ENCODE measurements around the gene KCNB1.
"Not testable (repeated sequence)": the region's sequence is repeated elsewhere in the genome, so short reads cannot be mapped to it uniquely, and the experiment has no call there.

The KCNB1 gene

DNA sequence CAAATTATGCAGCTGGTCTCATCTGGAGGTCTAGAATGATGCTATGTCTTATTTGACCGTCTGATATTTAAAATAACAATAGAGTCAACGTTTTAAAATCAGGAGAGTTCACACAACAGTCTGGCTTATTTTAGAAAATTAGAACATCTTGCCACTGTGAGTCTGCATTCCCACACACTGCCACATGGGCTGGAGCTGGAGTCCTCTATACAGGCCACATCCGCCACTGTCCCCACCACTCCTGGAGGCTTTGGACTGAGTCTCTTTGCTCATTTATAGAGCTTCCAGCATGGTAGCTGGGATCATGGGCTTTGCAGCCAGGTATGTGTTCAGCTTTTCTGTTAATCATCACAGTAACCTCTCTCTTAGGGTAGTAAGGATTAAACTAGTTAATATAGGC, 135.8 kb downstream of the KCNB1 start:
- DNase-seq: no peak

DNA sequence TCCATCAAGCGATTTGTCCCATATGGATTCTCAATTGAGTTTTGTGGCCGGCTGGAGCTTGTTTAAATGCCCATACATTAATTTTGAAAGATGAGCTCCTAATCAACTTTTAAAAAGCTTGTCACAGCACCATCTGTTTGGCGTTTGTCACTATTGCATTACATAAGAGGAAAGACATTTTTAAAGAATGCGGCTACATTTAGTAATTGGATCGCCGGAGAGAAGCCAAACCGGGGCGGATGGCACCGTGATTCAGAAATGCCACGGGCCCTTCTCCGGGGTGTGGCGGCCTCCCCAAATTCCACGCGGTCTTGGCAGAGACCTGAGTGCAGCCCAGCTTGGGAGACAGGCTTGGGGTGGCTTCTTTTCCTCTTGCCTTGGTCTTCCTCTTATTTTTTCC, 136.9 kb downstream of the KCNB1 start:
- no peak for DNase-seq

DNA sequence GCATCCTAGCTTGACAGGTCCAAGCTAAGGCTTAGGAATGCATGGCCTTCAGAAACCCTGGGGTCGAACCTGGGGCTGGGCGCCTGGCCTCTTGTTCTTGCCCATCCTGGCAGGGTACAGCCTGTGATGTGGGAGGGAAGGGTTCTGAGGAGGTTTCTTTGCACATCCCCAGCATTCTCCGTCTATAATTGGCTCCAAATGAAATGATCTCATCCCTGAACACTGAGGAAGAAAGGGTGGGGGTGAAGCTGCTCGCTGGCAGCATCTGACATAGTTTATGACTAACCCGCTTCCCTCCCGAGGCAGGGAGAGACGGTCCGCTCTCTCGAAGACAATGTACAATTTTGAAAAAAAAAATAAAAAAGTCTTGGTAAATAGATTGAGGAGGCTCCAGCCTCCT, 137.5 kb downstream of the KCNB1 start:
- DNase-seq: no peak

DNA sequence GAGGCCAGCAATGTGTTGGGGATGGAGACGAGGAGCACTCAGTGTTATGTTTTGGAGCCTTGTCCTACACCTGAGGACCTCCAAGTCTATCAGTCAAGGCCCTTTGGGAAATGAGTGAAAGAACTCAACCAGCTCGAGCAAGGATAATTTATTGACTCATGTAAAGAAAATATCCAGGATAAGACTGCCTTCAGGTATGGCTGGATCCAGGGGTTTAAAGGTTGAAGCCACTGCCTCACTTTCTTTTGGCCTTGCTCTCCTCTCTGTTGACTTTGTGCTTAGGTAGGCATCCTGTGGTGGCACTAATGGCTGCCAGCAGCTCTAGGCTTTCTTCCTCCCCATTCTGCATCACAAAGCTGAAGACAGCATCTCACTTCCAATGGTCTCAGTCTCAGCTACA, 138.3 kb downstream of the KCNB1 start:
- no peak for DNase-seq

DNA sequence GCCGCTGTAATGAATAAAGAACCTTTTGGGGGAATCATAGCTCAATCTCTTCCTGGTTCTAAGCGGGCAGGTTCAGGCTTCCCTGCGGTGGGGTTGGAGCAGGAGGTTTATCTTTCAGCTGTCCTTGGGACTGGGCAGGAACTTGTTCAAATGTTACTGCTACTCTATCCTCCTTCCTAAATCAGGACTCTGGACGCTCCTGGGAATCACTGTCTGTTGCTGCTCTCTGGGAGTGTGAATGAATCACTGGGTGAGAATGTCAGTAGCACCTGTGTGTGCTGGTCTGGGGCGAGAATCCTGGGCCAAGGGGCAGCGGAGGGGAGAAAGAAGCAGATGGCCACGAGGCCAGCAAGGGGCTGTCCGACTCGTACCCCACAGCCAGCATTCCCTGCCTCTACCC, 139.2 kb downstream of the KCNB1 start:
- no peak for DNase-seq

DNA sequence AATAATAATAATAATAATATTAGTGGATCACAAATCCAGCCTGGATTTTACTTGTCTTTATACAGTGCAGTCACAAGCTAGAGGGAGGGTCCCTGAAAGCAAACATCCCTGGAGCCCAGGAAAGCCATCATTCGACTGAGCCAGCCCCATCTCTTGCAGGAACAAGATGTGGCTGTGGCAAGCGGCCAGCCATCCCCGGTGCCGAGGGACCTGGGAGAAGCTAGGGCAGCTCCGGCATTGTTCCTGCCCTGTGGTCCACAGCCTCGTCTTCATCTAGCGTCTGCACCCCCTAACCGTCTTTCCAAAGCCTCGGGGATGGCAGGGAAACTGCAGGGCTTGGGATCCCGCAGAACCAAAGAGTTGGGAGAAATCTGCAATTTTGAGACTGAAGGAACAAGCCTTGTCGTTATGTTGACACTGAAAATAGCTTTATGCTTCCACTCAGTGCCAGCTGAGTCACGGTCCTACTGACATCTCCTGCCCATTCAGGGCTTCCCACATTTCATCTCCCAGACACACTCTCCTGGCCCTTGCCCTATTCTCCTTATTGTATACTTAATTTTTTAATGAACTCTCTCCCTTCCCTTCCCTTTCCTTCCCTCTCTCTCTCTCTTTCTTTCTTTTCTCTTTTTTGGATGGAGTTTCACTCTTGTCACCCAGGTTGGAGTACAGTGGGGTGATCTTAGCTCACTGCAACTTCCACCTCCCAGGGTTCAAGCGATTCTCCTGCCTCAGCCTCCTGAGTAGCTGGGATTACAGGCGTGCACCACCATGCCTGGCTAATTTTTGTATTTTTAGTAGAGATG, 142.1 kb downstream of the KCNB1 start:
- DNase-seq: no peak

DNA sequence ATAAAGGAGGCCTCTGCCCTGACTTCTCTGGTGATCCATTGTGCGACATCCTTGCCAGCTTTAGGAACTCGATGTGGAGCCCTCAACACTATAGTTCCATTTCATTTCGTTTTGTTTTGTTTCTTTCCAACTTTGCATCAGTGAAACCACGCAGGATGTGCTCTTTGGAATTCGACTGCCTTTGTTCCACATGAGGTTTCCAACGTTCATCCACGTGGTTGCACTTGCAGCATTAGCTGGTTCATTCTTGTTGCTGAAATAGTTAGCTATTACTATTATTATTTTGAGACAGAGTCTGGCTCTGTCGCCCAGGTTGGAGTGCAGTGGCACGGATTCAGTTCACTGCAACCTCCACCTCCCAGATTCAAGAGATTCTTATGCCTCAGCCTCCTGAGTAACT, 143.3 kb downstream of the KCNB1 start:
- no peak for DNase-seq

DNA sequence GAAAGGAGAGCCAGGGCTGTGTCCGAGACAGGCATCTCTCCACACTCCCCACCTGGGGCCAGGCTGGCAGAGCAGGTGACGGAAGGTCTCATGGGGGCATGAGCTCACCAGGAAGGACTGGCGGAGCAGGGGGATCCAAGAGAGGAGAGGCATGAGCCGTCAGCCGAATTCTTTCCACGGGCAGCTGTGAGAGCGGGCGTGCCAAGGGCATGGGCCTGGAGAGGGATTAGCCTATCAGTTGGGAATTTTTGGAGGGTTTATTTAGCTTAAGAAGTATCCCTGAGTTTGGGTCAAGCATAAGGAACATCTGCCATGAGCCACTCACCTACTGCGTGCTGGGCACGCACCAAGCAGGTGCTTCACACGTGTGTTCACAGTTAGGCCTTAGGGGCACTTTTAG, 144.4 kb downstream of the KCNB1 start:
- no peak for DNase-seq

DNA sequence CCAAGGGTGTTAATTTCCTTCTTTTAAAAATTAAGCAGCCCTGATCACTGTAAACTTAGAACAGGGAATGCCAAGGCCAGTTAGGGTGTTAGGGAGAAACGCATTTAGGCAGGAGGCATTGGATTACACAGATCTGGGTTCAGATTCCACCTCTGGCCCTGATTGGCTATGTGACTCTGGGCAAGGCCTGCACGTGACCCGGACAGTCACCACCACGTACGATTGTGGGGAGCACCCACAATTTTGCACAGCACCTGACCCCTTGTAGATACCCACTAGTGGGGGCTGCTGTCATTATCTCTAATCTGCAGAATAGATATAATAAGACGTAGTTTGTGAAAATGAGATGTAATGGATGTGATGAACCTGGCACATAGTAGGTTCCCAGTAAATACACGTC, 145.1 kb downstream of the KCNB1 start:
- DNase-seq: no peak

DNA sequence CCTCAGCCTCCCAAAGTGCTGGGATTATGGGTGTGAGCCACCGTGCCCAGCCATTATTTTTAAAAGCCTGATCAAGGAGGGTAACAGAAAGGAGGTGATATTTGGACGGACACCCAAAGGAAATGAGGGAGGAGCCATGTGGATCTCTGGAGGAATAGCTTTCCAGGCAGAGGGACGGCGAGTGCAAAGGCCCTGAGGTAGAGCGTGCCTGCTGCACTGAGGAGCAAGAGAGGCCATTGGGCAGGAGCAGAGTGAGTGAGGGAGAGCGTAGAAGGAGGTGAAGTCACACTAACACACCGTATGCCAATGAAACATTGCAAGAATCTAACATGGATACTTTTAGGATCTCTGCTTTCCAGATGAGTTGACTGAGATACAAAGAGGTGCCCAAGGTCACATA, 145.7 kb downstream of the KCNB1 start:
- no peak for DNase-seq

DNA sequence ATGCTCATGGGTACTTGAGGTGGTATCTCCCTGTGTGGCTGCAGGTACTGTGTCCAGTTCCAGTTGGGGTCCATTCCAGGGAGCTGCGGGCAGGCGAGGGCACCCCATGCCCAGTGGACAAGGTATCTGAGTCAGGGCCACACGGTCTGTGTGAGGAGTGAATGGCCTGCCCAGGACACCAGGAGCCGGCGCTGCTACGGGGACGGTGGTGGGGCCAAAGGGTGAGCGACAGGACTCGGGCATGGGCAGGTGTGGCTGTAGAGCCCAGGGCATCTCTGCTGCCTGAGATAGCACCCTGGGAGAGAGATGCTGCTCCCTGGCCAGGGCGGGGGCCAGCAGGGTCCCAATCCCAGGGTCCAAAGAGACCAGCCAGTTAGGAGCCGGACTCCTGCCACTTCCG, 147.0 kb downstream of the KCNB1 start:
- DNase-seq: no peak

DNA sequence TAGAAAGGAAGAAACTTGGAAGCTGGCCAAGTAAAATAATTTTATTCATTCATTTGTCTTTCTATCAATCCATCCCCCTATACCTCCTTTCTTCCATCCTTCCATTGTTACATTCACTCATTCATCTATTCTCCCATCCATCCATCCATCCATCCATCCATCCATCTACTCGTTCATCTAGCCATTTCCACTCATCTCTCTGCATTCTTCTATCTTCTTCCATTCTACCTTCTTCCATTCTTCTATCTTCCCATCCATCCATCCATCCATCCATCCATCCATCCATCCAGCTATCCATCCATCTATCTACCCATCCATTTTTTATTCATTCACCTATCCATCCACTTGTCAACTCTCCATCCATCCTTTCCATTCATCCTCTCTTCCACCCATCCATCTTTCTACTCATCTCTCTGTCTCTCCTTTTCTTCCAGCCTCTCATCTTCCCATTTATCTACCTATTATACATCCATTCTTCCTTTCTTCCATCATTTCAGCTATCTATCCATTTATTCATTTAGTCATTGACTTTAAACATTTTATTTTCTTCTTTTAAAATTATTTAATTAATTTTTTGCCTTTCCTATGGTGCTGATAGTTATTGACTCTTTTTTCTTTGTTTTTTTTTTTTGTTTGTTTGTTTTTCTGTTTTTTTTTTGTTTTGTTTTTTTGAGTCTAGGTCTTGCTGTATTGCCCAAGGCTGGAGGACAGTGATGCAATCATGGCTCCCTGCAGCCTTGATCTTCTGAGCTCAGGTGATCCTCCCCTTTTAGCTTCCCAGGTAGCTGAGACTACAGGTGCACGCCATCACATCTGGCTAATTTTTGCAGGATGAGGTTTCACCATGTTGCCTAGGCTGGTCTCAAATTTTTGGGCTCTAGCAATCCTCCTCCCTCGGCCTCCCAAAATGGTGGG, 151.5 kb downstream of the KCNB1 start:
- DNase-seq: no peak

DNA sequence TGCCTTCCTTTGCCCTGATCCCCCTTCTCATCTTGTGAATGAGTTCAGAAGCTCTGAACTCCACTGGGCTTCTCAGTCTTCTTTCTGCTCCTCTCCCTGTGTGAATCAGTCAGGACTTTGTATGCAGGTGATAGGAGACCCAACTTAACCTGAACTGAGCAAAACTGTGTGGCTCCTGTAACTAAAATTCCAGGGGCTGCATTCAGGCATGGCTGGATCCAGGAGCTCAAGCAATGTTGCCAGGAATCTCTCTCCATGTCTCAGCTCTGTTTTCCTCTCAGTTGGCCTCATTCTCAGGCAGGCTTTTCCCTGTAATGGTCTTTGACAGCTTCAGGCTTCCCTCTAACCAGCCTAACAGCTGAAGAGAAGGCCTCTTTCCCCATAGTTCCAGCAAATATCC, 153.7 kb downstream of the KCNB1 start:
- no peak for DNase-seq

DNA sequence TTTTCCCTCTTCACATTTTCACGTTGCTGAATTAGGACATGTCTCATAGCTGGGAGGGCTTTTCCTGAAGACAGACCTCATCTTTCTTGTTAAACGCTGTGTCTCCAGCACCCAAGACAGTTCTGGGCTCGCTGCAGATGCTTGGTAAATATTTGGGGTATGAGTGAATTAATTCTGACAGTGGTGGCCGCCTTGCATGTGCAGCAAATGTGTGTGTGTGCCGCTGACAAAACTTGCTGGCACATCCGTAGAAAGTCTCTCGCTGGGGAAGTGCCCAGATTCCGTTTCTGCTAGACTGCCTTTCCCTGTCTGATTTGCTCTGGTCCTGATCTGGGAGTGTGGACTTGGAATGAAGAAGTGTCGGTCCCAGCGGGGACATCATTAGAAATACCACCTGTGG, 156.4 kb downstream of the KCNB1 start:
- no peak for DNase-seq

DNA sequence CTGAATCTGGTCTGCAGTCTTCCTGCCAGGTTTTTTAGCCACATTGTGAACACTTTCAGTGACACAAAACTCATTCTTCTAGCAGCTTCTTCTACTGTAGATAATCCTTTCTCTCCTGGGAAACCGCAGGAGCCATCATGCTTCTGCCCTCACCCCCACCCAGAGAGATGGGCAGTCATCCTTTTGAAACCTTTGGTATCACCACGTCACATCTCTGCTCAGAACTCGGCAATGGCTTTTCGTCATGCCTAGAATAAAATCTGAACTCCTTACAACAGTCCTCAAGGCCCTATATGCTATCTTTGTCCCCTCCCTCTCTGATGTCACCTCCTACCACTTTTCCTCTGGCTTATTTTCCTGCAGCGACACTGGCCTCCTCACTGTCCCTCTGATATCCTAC, 158.2 kb downstream of the KCNB1 start:
- no peak for DNase-seq

DNA sequence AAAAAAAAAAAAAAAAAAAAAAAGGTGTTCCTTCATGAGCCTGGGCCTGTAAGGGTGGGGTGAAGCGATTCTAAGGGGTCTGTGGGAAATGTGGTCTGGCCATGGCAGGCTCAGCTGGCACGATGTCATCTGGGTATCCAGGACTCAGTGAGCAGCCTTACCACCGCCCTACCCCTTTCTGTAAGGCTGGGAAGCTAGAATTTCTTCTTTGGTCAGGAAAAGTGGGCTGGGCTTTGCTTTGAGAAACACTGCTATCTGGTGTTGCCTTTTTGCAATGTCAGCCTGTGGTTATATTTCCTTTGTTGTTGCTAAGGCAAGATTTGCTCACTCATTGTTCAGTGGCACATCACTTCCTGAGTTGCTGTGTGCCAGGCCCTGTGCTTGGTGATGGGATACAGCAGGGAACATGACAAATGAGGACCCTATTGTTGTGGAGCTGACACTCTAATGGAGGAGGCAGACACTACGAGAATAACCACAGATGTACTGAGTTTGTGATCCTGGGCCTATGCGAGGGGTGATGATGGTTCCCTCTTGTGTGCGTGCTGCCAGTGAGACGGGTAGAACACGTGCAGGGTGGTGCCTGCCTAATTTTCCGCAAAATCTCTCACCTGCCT, 158.7 kb downstream of the KCNB1 start:
- DNase-seq: peak; percentile 27

DNA sequence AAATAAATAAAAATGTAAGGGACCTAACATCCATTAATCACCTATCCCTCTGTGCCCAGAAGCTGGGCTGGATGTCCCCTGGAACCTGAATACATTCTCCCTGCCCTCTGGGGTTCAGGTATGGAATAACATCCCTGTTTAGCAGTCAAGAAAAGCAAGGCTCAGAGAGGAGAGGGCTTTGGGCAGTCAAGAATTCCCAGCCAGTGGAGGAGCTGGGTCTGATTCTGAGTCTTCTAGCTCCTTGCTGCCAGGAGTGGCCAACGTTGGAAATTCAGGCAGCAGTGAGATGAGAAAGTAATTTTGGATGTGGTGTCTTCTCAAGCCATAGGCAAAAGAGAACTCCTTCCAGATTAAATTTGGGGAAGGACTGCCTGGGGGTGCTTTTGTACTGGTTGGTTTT, 162.0 kb downstream of the KCNB1 start:
- DNase-seq: no peak

DNA sequence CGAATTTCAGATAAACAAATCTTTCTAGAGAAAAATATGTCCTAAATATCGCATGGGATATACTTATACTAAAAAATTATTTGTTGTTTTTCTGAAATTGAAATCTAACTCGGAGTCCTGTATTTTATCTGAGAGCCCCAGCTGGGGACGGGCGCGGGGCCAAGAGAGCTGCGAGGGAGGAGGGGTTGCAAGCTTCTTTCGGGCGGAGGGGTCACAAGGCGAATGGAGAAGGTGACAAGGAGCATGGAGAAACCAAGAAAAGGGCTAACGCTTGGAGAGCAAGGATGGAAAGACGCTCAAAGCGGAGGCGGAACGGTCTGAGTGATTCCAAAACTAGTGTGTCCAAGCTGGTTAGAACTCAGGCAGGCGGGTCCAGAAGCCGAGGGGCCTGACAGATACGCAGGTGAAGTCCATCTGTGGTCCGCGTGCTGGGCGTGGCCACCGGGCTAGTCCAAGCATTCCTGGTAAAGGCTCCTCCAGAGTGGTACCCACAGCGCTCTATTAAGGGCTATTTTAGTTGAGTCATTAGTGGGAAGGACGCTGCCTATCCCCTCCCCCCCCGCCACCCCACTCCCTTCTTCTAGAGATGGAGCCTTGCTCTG, 163.2 kb downstream of the KCNB1 start:
- no peak for DNase-seq

DNA sequence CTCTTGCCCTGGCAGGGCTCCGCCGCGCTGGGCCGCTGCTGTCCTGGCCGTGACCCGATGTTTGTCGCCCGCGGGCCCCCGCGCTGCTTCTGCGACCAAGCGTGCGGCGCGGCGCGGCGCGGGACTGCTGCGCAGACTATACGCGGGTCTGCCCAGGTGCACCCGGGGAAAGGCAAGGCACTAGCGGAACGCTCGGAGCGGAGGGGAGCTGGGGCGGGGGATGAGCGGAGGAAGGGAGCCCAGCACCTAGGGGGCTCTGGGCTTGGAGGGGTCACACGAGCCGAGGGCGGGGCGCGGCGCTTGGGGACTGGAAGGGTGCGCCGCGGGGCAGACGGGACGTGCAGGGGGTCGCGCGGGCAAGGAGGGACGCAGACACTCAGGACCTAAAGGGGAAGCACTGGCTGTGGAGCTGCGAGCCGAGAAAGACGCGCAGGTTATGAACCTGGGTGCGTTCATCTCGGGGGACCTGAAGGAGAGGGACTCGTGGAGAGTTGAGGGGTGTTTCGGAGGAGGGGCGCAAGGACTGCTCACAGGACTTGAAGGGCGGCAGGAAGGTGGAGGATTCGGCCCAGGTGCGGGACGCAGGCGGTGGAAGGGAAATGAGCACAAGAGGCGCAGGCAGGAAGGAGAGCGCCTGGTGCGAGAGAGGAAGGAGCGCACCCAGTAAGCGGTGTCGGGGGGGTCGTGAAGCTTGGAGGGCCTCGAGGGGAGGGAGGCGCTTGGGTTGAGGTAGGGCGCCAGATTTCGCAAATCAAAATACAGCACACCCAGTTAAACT, 163.8 kb downstream of the KCNB1 start:
- DNase-seq: no peak

DNA sequence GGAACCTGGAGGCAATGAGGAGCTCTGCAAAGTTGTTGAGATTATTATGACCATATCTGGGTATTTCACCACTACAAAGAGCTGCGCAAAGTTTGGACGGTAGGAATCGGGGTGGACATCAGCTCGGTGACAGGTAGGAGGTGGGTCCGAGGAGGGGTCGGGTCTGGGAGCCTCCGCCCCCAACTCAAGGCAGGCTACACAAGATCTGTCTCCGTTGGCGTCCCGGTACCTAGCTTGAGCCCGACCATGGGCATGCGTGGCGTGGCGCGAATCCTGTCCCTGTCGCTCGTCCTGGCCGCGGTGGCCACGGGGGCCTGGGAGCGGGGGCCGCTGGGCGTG, 164.4 kb downstream of the KCNB1 start:
- DNase-seq: no peak

DNA sequence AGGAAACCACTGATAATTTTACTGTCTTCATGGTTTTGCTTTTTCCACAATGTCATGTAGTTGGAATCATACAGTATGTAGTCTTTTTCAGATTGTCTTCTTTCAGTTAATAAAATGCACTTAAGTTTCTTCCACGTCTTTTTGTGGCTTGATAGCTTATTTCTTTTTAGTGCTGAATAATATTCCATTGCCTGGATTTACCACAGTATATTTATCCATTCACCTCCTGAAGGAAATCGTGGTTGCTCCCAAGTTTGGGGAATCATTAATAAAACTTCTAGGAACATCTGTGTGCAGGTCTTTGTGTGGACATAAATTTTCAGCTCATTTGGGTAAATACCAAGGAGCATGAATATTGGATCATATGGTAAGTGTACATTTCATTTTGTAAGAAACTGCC, 165.8 kb downstream of the KCNB1 start:
- no peak for DNase-seq

DNA sequence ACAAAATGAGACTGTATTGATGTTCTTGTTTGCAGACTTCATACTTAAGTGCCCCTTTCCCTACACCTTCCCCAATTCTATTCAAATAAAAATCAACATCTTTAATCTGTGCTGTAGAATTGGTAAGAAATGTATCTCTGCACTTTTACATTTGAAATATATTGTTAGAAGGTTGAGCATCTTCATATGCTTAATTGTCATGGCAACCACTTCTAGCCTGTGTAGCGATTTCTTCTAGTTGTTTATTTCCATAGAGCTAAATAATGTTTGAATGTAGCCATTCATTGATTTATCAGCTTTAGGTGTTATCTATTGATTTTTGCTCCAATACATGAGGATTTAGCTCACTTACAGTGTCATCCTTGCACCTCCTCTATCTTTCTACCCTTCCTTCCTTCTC, 166.9 kb downstream of the KCNB1 start:
- DNase-seq: no peak

DNA sequence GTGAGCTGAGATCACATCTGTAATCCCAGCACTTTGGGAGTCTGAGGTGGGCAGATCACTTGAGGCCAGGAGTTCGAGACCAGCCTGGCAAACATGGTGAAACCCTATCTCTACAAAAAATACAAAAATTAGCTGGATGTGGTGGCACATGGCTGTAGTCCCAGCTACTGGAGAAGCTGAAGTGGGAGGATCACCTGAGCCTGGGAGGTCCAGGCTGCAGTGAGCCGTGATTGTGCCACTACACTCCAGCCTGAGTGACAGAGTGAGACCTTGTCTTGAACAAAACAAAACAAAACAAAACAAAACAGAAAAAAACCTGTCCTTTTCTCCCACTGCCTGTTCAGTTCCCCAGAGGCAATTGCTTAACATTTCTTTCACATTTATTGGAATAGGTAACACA, 168.4 kb downstream of the KCNB1 start:
- DNase-seq: not testable (repeated sequence)

Measured in KG1 (cell line).